GM10266 (cell line): ENCODE measurements around the gene MPND.

Source experiments
- DNase-seq: peaks from one replicate; pipeline ENCODE4 v3.0.0; 2012; ENCODE audit errors: extremely low spot score
- CTCF ChIP-seq: IDR thresholded peaks from 2 replicates; pipeline ENCODE4 v1.5.1; 2012; ENCODE audit warnings: mild to moderate bottlenecking, low read depth; ENCODE audit not compliant: control insufficient read depth, insufficient read depth; ENCODE audit errors: missing control alignments

MPND gene

DNA sequence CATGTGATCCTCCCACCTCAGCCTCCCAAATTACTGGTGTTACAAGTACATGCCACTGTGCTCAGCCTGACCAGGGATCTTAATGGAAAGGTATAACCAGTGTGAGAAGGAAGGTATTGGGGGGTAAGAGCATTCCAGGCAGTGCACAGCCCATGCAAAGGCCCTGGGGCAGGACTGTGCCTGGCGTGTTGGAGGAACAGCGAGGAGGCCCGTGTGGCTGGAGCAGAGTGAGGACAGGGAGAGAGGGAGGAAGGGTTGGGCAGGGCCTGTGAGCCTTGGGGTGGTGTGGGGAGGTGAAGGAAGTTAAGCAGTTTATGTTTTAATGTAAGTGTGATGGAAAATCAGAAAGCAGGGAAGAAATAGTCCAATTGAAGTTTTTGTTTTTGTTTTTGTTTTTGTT is 42.8 kb upstream of the MPND start:
- TF ChIP-seq CTCF: no peak
- DNase-seq: no peak

DNA sequence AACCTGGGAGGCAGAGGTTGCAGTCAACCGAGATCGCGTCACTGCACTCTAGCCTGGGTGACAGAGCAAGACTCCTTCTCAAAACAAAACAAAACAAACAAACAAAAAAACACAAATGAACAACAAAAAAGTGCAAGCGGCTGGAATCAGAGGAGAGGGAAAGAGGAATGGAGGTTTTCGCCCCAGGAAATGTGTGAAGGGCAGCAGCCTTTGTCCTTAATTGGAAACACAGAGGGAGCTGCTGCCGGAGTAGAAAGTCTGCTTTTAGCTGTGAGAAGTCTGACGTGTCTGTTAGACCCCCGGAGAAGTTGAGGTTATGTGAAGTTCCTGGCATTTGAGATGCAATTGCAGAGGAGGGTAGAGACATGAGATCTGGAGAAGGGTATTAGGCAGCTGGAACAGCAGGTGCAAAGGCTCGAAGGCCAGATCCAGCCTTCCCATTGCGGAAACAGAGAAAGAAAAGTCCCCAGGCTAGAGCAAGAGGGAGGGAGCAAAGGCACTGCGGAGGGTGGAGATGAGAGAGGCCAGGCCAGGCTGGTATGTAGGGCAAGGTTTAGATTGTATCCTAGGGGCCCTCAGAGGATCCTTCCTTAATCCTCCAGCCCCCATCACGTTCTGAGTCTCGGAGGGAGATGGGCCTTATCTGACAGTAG is 41.6 kb upstream of the MPND start:
- no peak for DNase-seq
- no peak for TF ChIP-seq CTCF

GRCh38 chr19:4302243-4302640 is 41.1 kb upstream of the MPND start, which contains the start of gene TMIGD2:
Gene TMIGD2 (minus strand): TSS chr19:4302389. CDS start chr19:4302385, 4 bp downstream.
- TF ChIP-seq CTCF: no peak
- DNase-seq: no peak

DNA sequence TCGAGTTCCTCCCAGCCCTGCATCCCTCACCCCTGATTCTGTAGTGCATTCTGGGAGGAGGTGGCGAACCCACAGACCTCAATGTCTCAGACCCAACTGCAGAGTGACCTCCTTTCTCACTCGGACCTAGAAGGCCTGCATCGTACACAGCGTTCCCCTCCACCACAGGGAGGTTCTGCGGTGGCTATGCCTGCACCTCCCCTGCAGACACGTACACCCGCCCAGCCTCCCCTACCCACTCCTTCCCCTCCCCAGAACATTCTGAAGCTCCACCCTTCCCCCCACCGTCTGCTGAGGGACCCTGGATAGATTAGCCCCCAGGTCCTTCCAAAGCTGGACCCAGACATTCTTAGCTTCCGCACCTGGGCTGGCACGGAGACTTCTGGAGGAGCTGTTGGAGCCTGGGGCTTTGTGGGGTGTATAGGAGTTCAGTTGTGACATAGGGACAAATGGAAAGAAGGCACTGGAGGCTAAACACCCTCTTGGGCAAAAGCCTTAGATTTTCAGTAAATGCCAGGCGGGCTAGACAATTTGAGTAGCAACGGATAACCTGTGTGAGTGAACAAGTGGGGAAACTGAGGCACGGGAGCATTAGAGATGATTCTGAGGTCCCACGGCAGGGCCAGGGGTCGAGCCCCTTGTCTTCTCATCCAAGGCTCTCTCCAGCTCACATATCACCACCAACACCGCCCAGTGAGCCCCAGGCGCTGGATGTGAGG is 39.4 kb upstream of the MPND start:
- DNase-seq: no peak
- TF ChIP-seq CTCF: no peak

GRCh38 chr19:4304538-4305256 is 38.7 kb upstream of the MPND start, which contains the start of gene FSD1:
Gene FSD1 (plus strand): TSS chr19:4304598. CDS start chr19:4304747, 149 bp downstream.
- TF ChIP-seq CTCF: no peak
- peak; percentile 97 for DNase-seq

- DNase-seq: no peak
- no peak for TF ChIP-seq CTCF
Measured at GRCh38 chr19:4305257-4305612, 38.1 kb upstream of the MPND start.
